PC-3 (cell line): ENCODE measurements around the gene ZNF407.

Source experiments
- CTCF ChIP-seq: fragments of 300-600 bp; sonication (generic); conservative IDR thresholded peaks from 2 replicates; pipeline ENCODE4 v1.5.1; 2017; ENCODE audit warnings: antibody characterized with exemption, low read depth, mild to moderate bottlenecking, low read length
- EZH2 ChIP-seq: fragments of 300-600 bp; sonication (generic); IDR thresholded peaks from one replicate; pipeline ENCODE4 v1.6.1; 2017; ENCODE audit warnings: antibody characterized with exemption, mild to moderate bottlenecking, low read length; ENCODE audit not compliant: unreplicated experiment

GRCh38 chr18:74732380-74732779, 134.7 kb downstream of the ZNF407 start:
- TF ChIP-seq CTCF (no peak), EZH2 (no peak)
